Measurements from ENCODE around the gene PVALB.
"Not testable (repeated sequence)": the region's sequence is repeated elsewhere in the genome, so short reads cannot be mapped to it uniquely, and the experiment has no call there.

PVALB gene

DNA sequence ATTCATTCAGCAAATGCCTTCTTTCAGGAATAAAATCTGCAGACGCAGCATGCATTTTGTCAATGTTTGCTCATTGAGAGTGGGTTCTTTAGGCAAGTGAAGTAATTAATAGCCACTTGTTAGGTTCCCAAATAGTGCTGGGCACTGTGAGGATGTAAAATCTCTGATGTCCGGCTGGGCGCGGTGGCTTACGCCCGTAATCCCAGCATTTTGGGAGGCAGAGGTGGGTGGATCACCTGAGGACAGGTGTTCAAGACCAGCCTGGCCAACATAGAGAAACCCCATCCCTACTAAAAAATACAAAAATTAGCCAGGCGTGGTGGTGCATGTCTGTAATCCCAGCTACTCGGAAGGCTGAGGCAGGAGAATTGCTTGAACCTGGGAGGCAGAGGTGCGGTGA is 62.0 kb downstream of the PVALB start:
- not testable (repeated sequence) for DNase-seq

DNA sequence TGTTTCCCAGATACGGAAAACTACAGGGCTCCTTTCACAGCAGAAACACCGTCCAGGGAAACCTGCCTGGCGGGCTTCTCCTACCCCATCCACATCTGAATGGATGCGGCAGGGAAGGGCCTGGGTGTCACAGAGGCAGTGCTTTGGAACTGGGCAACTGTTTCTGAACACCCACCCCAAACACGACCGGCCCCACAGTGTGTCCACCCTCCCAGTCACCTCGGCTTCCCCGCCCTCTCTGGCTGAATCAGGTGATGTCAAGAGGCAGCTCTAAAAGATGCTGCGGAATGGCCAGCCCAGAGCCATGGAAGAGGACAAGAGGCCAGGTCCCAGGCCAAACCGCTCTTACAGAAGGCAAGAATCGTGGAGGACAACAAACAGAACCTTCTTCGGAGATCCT is 62.9 kb downstream of the PVALB start:
- DNase-seq, result no peak

- no peak for DNase-seq
Observed at GRCh38 chr22:36753120-36753802, 63.6 kb downstream of the PVALB start.
